HCT116 (cell line): ENCODE data around the gene MLYCD. TPM values are rescaled to one million over a fixed set of nuclear protein-coding genes. Genes with fewer than 3 reads are reported as not detected.

ENCODE experiments used
- ATAC-seq: fragments of 200-7000 bp; cut with Tn5 transposase; 2 replicates; pipeline ENCODE4 v1.9.1; 2020; ENCODE audit warnings: mild to moderate bottlenecking, moderate library complexity
- BruUV-seq: library from RNA; stranded (reverse); fragments of 400-500 nt; replicated peaks from 2 replicates; lab custom pipeline; 2021; lab: Mats Ljungman, UMichigan
- CTCF ChIA-PET: fragments of 300-600 bp; sonication (Branson Sonifier 250); formaldehyde crosslinking; loops from one replicate; lab custom pipeline; 2021; ENCODE audit warnings: antibody characterized with exemption; lab: Charles Lee
- POLR2A ChIA-PET: fragments of 300-600, 350-600 bp; sonication (Branson Sonifier 250); formaldehyde crosslinking; loops from one replicate; lab custom pipeline; 2021; ENCODE audit warnings: antibody characterized with exemption; lab: Charles Lee
- RAD21 ChIA-PET, 2 experiments: fragments of 300-600 bp; sonication (Branson Sonifier 250); formaldehyde crosslinking; loops; one replicate each; lab custom pipeline; 2023; ENCODE audit warnings: low total read pairs in 2 of 2; ENCODE audit not compliant: uncharacterized antibody in 2 of 2, unreplicated experiment in 2 of 2, low non-redundant PET in 1 of 2; lab: Charles Lee
- DNase-seq: peaks from one replicate; pipeline ENCODE4 v3.0.0-alpha.2; 2010; ENCODE audit warnings: low read depth, low spot score
- H2AFZ ChIP-seq: fragments of 200-600 bp; shearing (Covaris generic), sonication (generic); 2 replicates; pipeline ENCODE4 v1.6.1; 2017; ENCODE audit warnings: low read depth, mixed run types, mixed read lengths, antibody characterized with exemption, low read length; ENCODE audit not compliant: poor library complexity, severe bottlenecking
- H3K27ac ChIP-seq: 2 replicates; pipeline ENCODE4 v1.5.1; 2012; ENCODE audit warnings: low read depth, low read length
- H3K27me3 ChIP-seq: fragments of 200-600 bp; sonication (generic); 2 replicates; pipeline ENCODE4 v1.6.1; 2016; ENCODE audit warnings: mixed run types, low read length, mixed read lengths; ENCODE audit not compliant: insufficient read depth
- H3K36me3 ChIP-seq, 2 experiments: fragments of 200-500 bp in 1 of 2; fragments of 200-600 bp in 1 of 2; sonication (Bioruptor generic) in 1 of 2; sonication (generic) in 1 of 2; 2 replicates each; pipeline versions ENCODE4 v1.5.1 to v1.6.1; 2014 to 2016; ENCODE audit warnings: low read length in 2 of 2, inconsistent platforms in 1 of 2, mixed read lengths in 1 of 2, mixed run types in 1 of 2; ENCODE audit not compliant: insufficient read depth in 2 of 2, control insufficient read depth in 1 of 2
- H3K4me1 ChIP-seq, 2 experiments: fragments of 200-600 bp in 1 of 2; sonication (generic) in 1 of 2; 2 replicates each; pipeline versions ENCODE4 v1.5.1 to v1.6.1; 2012 to 2017; ENCODE audit warnings: low read length in 2 of 2, inconsistent platforms in 1 of 2, mild to moderate bottlenecking in 1 of 2, mixed read lengths in 1 of 2, mixed run types in 1 of 2, moderate library complexity in 1 of 2; ENCODE audit not compliant: insufficient read depth in 2 of 2, control insufficient read depth in 1 of 2
- H3K4me2 ChIP-seq: fragments of 200-600 bp; sonication (generic); 2 replicates; pipeline ENCODE4 v1.6.1; 2017; ENCODE audit warnings: mixed run types, low read length, mixed read lengths
- H3K4me3 ChIP-seq, 2 experiments: fragments of 200-600 bp in 1 of 2; sonication (generic) in 1 of 2; replicated peaks in 1 of 2; 2 replicates each; pipeline ENCODE4 v1.5.1; 2011 to 2016; ENCODE audit warnings: low read length in 2 of 2, control low read depth in 1 of 2, low read depth in 1 of 2, mild to moderate bottlenecking in 1 of 2, mixed read lengths in 1 of 2, mixed run types in 1 of 2
- H3K79me2 ChIP-seq: fragments of 200-600 bp; sonication (generic); 2 replicates; pipeline ENCODE4 v1.6.1; 2017; ENCODE audit warnings: mild to moderate bottlenecking, mixed run types, low read length, moderate library complexity, mixed read lengths; ENCODE audit not compliant: insufficient read depth
- H3K9ac ChIP-seq: fragments of 200-600 bp; sonication (generic); 2 replicates; pipeline ENCODE4 v1.6.1; 2016; ENCODE audit warnings: low read length, mixed read lengths
- H3K9me2 ChIP-seq: fragments of 200-600 bp; sonication (generic), shearing (Covaris generic); 2 replicates; pipeline ENCODE4 v1.6.1; 2017; ENCODE audit warnings: mixed run types, mild to moderate bottlenecking, moderate library complexity; ENCODE audit not compliant: insufficient read depth
- H3K9me3 ChIP-seq, 2 experiments: fragments of 200-500 bp in 1 of 2; fragments of 200-600 bp in 1 of 2; sonication (Bioruptor generic) in 1 of 2; sonication (generic) in 1 of 2; 2 replicates each; pipeline ENCODE4 v1.6.1; 2014 to 2017; ENCODE audit warnings: low read length in 2 of 2, mixed read lengths in 2 of 2, inconsistent platforms in 1 of 2, low read depth in 1 of 2, mild to moderate bottlenecking in 1 of 2, mixed run types in 1 of 2, moderate library complexity in 1 of 2; ENCODE audit not compliant: control insufficient read depth in 1 of 2, insufficient read depth in 1 of 2
- H4K20me1 ChIP-seq: fragments of 200-600 bp; sonication (generic), shearing (Covaris generic); 2 replicates; pipeline ENCODE4 v1.6.1; 2017; ENCODE audit warnings: mixed run types, mild to moderate bottlenecking, moderate library complexity; ENCODE audit not compliant: insufficient read depth
- CBX3 ChIP-seq: IDR thresholded peaks from 2 replicates; pipeline ENCODE4 v1.6.1; 2012; ENCODE audit warnings: low read depth
- EGR1 ChIP-seq: IDR thresholded peaks from 2 replicates; pipeline ENCODE4 v1.6.1; 2012; ENCODE audit warnings: low read depth
- ELF1 ChIP-seq: IDR thresholded peaks from 2 replicates; pipeline ENCODE4 v1.6.1; 2012; ENCODE audit warnings: low read depth, borderline replicate concordance
- EZH2phosphoT487 ChIP-seq: fragments of 200-600 bp; IDR thresholded peaks from 2 replicates; pipeline ENCODE4 v1.6.1; 2018; ENCODE audit warnings: antibody characterized with exemption, borderline replicate concordance
- FOSL1 ChIP-seq: IDR thresholded peaks from 2 replicates; pipeline ENCODE4 v1.6.1; 2012; ENCODE audit warnings: low read depth
- JUND ChIP-seq: IDR thresholded peaks from 2 replicates; pipeline ENCODE4 v1.6.1; 2012
- POLR2A ChIP-seq: IDR thresholded peaks from 2 replicates; pipeline ENCODE4 v1.7.0; 2011; ENCODE audit warnings: borderline replicate concordance; ENCODE audit not compliant: insufficient read depth, insufficient read length; ENCODE audit errors: extremely low read depth
- SIN3A ChIP-seq: IDR thresholded peaks from 2 replicates; pipeline ENCODE4 v1.6.1; 2012; ENCODE audit warnings: low read depth
- SP1 ChIP-seq: IDR thresholded peaks from 2 replicates; pipeline ENCODE4 v1.6.1; 2012; ENCODE audit warnings: low read depth
- SRF ChIP-seq: IDR thresholded peaks from 2 replicates; pipeline ENCODE4 v1.6.1; 2012; ENCODE audit warnings: low read depth
- TCF7L2 ChIP-seq: IDR thresholded peaks from 2 replicates; pipeline ENCODE4 v1.7.0; 2011; ENCODE audit warnings: borderline replicate concordance, inconsistent platforms; ENCODE audit not compliant: insufficient read depth, insufficient read length; ENCODE audit errors: extremely low read depth
- YY1 ChIP-seq: IDR thresholded peaks from 2 replicates; pipeline ENCODE4 v1.6.1; 2011; ENCODE audit warnings: low read length, low read depth, moderate library complexity, mild to moderate bottlenecking; ENCODE audit not compliant: insufficient replicate concordance; ENCODE audit errors: extremely low read depth
- ZFX ChIP-seq: fragments of 450-650 bp; IDR thresholded peaks from 2 replicates; pipeline ENCODE4 v1.6.1; 2017
- intact Hi-C: fragments of 100-400 bp; cut with micrococcal nuclease; formaldehyde crosslinking; loops from 2 replicates; pipeline ENCODE4 v1.10.0; 2022
- total RNA-seq: library from RNA; stranded (reverse); gene quantifications from one replicate; pipeline ENCODE4 v1.2.1, GENCODE V29; 2021; ENCODE audit not compliant: unreplicated experiment
- TF ChIP-seq, protein P1 (sequence below): IDR thresholded peaks from 2 replicates; pipeline ENCODE4 v1.6.1; 2012
- TF ChIP-seq, protein P2 (sequence below): IDR thresholded peaks from 2 replicates; pipeline ENCODE4 v1.6.1; 2011; ENCODE audit warnings: mild to moderate bottlenecking, low read length, moderate library complexity; ENCODE audit not compliant: insufficient replicate concordance; ENCODE audit errors: extremely low read depth
- TF ChIP-seq, protein P3 (sequence below): IDR thresholded peaks from 2 replicates; pipeline ENCODE4 v1.6.1; 2012

The MLYCD gene
- total RNA-seq, 1 experiment from 2014 or later: 3.9 TPM

DNA sequence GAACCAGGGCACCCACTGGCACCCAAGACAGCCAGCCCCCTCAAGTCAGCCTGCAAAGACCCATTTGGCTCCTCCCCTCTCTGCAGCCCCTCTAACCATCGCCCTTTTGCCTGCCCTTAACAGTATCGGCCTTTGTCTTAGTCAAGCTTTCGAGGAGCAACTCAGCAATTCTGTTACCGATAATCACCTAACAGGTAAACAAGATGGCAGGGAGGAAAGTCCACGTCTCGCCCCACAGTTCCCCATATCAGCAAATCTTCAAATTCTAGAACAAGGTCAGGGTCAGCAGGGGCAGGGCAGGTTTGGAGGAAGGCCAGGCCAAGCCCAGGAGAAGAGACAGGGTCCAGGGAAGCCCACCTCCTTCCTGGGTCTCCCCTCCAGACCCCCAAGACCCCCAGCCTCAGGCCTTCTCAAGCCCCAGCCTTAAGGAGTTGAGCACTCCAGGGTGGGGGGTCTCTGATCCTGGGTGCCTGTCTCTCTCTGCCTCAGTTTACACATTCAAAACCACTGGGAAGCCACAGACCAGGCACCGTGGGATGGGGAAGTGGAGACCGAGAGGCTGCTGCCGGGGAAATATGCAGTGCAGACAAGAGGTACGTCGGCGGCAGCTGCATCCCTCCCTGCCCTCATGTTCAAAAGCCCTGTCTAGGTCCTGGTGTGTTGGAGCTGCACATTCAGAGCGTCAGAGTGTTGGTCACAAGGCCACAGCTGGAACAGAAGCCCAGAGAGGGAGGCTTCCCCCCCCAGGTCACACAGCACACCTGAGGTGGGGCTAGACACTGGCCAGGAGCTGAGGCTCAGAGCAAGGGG lies 50.2 kb downstream of the MLYCD start:
- Histone ChIP-seq H2AFZ (no peak overlapping the region), H3K9me2 (no peaks in the 10 kb centered on the region), H3K27ac (0 out of 2 replicates have a peak overlapping the region, but pooled peaks have one; percentile 9), H4K20me1 (no peaks in the 10 kb centered on the region), H3K9me3 (no peaks in the 10 kb centered on the region), H3K27me3 (no peaks in the 10 kb centered on the region), H3K4me3 (no peak overlapping the region), H3K4me2 (no peak overlapping the region), H3K79me2 (no peaks in the 10 kb centered on the region), H3K4me1 (peaks cover 12 to 20% of the 10 kb centered on the region in 2 experiments), H3K9ac (no peak overlapping the region), H3K36me3 (no peaks in the 10 kb centered on the region)
- BruUV-seq: no TSS peak
- TF ChIP-seq, protein P1, sequence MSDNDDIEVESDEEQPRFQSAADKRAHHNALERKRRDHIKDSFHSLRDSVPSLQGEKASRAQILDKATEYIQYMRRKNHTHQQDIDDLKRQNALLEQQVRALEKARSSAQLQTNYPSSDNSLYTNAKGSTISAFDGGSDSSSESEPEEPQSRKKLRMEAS: no peak
- TF ChIP-seq, protein P2, sequence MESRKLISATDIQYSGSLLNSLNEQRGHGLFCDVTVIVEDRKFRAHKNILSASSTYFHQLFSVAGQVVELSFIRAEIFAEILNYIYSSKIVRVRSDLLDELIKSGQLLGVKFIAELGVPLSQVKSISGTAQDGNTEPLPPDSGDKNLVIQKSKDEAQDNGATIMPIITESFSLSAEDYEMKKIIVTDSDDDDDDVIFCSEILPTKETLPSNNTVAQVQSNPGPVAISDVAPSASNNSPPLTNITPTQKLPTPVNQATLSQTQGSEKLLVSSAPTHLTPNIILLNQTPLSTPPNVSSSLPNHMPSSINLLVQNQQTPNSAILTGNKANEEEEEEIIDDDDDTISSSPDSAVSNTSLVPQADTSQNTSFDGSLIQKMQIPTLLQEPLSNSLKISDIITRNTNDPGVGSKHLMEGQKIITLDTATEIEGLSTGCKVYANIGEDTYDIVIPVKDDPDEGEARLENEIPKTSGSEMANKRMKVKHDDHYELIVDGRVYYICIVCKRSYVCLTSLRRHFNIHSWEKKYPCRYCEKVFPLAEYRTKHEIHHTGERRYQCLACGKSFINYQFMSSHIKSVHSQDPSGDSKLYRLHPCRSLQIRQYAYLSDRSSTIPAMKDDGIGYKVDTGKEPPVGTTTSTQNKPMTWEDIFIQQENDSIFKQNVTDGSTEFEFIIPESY: no peak
- TF ChIP-seq EZH2phosphoT487: no peak
- TF ChIP-seq ELF1: no peak
- ATAC-seq (no peak), DNase-seq (no peak)
- ChIA-PET RAD21 (no interaction called here), POLR2A (interaction anchor here (1.2 kb wide), 1 partner anchor 20 kb away, joined by 3 read pairs; no protein-coding TSS in a partner anchor), CTCF (no interaction called here)
- intact Hi-C loops: no loop called here

DNA sequence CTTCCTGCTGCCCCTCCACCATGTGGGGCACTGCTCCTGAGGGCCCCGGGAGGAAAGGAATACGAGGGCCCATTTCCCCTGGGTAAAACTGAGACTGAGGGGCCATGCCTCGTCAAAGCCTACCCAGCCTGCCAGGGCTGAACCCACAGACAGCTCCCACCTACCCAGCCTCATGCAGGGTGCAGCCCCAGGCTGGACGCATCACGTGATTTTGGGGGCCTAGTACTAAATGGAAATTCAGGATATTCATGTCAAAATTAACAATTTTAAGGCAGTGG lies 50.7 kb downstream of the MLYCD start:
- no TSS peak for BruUV-seq
- peaks cover 18 to 25% of the 10 kb centered on the region in 2 experiments for H3K4me1 ChIP-seq
- no peaks in the 10 kb centered on the region for H3K27me3 ChIP-seq
- DNase-seq (no peak), ATAC-seq (no peak)
- H3K9me2 ChIP-seq: no peaks in the 10 kb centered on the region
- ChIA-PET RAD21 (no interaction called here), CTCF (no interaction called here), POLR2A (no interaction called here)
- H3K9ac ChIP-seq: no peak overlapping the region
- intact Hi-C loops: loop anchor here (5.0 to 10.0 kb wide), 2 partner anchors 122 to 555 kb away; partner anchors contain the start of gene MEAK7
- H3K79me2 ChIP-seq: no peaks in the 10 kb centered on the region
- H2AFZ ChIP-seq: no peak overlapping the region
- H3K4me3 ChIP-seq: no peak overlapping the region
- H3K9me3 ChIP-seq: no peaks in the 10 kb centered on the region
- no peaks in the 10 kb centered on the region for H4K20me1 ChIP-seq
- H3K36me3 ChIP-seq: no peaks in the 10 kb centered on the region
- H3K27ac ChIP-seq: 0 out of 2 replicates have a peak overlapping the region, but pooled peaks have one; percentile 9
- no peak overlapping the region for H3K4me2 ChIP-seq
- TF ChIP-seq, protein P2: no peak
- TF ChIP-seq CBX3 (no peak), SRF (no peak), TCF7L2 (no peak), FOSL1 (no peak), SP1 (no peak), POLR2A (no peak), SIN3A (no peak), JUND (no peak), EGR1 (no peak), ZFX (no peak), YY1 (no peak)
- TF ChIP-seq, protein P3, sequence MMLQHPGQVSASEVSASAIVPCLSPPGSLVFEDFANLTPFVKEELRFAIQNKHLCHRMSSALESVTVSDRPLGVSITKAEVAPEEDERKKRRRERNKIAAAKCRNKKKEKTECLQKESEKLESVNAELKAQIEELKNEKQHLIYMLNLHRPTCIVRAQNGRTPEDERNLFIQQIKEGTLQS: no peak
